Activated B cell treated with CpG ODN at 0.5 μM for 24 hours (primary cell): ENCODE data around the gene KDM6A. TPM values are rescaled to one million over a fixed set of nuclear protein-coding genes. Genes with fewer than 3 reads are reported as not detected.

Experiments used
- ATAC-seq: fragments of 200-7000 bp; cut with Tn5 transposase; one replicate; pipeline ENCODE4 v1.10.0; 2021; ENCODE audit warnings: low read depth, mild to moderate bottlenecking, moderate library complexity
- CTCF ChIA-PET: fragments of 350-600 bp; sonication (Branson Sonifier 250); formaldehyde crosslinking; loops from one replicate; lab custom pipeline; 2021; ENCODE audit warnings: antibody characterized with exemption; lab: Charles Lee
- POLR2A ChIA-PET: fragments of 350-600 bp; sonication (Branson Sonifier 250); formaldehyde crosslinking; loops from one replicate; lab custom pipeline; 2021; ENCODE audit warnings: antibody characterized with exemption; lab: Charles Lee
- DNase-seq: peaks from one replicate; pipeline ENCODE4 v3.0.0; 2022
- H3K27ac Mint-ChIP-seq: one replicate; pipeline ENCODE4 v1.8.0; 2020; ENCODE audit warnings: mixed read lengths
- H3K27me3 Mint-ChIP-seq: one replicate; pipeline ENCODE4 v1.8.0; 2021; ENCODE audit warnings: mixed read lengths
- H3K36me3 Mint-ChIP-seq: one replicate; pipeline ENCODE4 v1.8.0; 2021; ENCODE audit warnings: low read depth, mixed read lengths
- H3K4me1 Mint-ChIP-seq: one replicate; pipeline ENCODE4 v1.8.0; 2021; ENCODE audit warnings: mixed read lengths
- H3K4me3 Mint-ChIP-seq: one replicate; pipeline ENCODE4 v1.8.0; 2020; ENCODE audit warnings: mild to moderate bottlenecking, mixed read lengths
- H3K9me3 Mint-ChIP-seq: one replicate; pipeline ENCODE4 v1.8.0; 2020; ENCODE audit warnings: mixed read lengths
- intact Hi-C: fragments of 100-400 bp; cut with micrococcal nuclease; formaldehyde crosslinking; loops from one replicate; pipeline ENCODE4 v1.15.1; 2024
- total RNA-seq: library from RNA; stranded (reverse); gene quantifications from 2 replicates; pipeline ENCODE4 v1.2.3, GENCODE V29; 2022
- TF ChIP-seq, protein P1 (sequence below): fragments of 200-600 bp; IDR thresholded peaks from one replicate; pipeline ENCODE4 v1.8.0; 2022; ENCODE audit warnings: antibody characterized with exemption, mild to moderate bottlenecking

KDM6A gene
- total RNA-seq, 1 donor from 2014 or later: 36.0 TPM

DNA sequence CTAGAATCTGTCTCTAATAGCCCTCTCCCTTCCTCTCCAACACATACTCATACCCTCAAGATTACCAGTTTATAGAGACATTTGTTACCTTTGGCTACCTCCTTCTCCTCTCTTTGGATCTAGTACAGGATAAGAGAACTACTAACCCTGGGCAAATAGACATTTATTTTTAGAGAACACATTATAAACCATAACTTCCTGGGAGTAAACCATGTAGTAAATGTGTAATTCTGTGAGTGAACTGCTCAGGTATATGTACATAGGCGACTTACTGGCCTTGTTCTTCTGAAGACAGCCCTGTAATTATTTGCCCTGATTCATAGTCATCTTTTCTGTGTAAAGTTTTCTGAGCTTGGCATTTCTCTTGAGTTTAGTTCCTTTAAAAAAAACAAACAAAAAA is 94.2 kb downstream of the KDM6A start:
- Mint-ChIP-seq H3K9me3 (peaks cover under 1% of the 10 kb centered on the region), H3K4me1 (peaks cover 26% of the 10 kb centered on the region), H3K4me3 (no peak overlapping the region), H3K27me3 (no peaks in the 10 kb centered on the region), H3K27ac (no peak overlapping the region), H3K36me3 (peaks cover 30% of the 10 kb centered on the region)
- intact Hi-C loops: no loop called here
- POLR2A ChIA-PET: no interaction called here
- TF ChIP-seq, protein P1, sequence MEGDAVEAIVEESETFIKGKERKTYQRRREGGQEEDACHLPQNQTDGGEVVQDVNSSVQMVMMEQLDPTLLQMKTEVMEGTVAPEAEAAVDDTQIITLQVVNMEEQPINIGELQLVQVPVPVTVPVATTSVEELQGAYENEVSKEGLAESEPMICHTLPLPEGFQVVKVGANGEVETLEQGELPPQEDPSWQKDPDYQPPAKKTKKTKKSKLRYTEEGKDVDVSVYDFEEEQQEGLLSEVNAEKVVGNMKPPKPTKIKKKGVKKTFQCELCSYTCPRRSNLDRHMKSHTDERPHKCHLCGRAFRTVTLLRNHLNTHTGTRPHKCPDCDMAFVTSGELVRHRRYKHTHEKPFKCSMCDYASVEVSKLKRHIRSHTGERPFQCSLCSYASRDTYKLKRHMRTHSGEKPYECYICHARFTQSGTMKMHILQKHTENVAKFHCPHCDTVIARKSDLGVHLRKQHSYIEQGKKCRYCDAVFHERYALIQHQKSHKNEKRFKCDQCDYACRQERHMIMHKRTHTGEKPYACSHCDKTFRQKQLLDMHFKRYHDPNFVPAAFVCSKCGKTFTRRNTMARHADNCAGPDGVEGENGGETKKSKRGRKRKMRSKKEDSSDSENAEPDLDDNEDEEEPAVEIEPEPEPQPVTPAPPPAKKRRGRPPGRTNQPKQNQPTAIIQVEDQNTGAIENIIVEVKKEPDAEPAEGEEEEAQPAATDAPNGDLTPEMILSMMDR: no peak
- CTCF ChIA-PET: no interaction called here
- DNase-seq: no peak
- no peak for ATAC-seq

DNA sequence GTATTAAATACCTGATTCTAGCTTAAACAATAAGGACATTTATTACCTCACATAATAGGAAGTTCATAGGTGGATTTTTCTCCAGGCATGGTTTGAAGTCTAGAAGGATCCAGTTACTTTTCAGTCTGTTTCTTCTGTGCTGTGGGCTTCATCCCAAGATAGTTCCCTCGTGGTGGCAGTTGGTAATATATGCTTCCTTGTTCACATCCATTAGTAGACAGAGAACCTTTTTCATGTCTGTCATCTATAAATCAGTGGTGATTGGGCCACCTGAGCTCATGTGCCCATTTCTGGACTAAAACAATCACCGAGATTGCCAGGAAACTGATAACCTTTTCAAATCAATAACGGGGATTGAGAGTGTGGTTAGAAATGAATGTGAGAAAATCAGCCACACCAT is 97.7 kb downstream of the KDM6A start:
- Mint-ChIP-seq H3K27ac (no peak overlapping the region), H3K4me1 (peaks cover 21% of the 10 kb centered on the region), H3K36me3 (peaks cover 32% of the 10 kb centered on the region), H3K9me3 (peaks cover 11% of the 10 kb centered on the region), H3K27me3 (no peaks in the 10 kb centered on the region), H3K4me3 (no peak overlapping the region)
- ChIA-PET POLR2A (no interaction called here), CTCF (no interaction called here)
- intact Hi-C loops: no loop called here
- ATAC-seq: no peak
- DNase-seq: no peak
- TF ChIP-seq, protein P1: no peak

DNA sequence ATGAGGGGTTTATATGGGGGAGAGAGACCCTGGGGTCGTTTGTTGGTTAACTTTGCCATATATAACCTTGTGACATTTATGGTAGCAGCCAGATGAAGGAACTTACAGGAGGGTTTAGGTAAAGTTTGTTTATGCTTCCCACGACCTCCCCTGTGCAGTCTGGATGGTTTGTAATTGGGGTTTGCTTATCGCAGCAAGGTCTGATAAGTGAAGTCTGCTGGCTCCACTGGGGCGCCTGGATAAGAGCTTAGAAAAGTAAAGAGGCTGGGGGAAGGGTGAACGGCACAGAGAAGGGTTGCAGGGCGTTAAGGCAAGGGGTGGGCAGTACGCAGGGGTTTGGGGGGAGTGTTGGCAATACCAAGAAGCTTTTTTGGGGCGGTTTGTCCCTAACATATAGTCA is 98.7 kb downstream of the KDM6A start:
- H3K27me3 Mint-ChIP-seq: no peaks in the 10 kb centered on the region
- peaks cover 33% of the 10 kb centered on the region for H3K36me3 Mint-ChIP-seq
- TF ChIP-seq, protein P1: no peak
- peaks cover 18% of the 10 kb centered on the region for H3K4me1 Mint-ChIP-seq
- intact Hi-C loops: no loop called here
- ATAC-seq (no peak), DNase-seq (no peak)
- H3K4me3 Mint-ChIP-seq: no peak overlapping the region
- peaks cover 14% of the 10 kb centered on the region for H3K9me3 Mint-ChIP-seq
- H3K27ac Mint-ChIP-seq: peak overlapping the region; percentile 53
- CTCF ChIA-PET: no interaction called here
- POLR2A ChIA-PET: no interaction called here

DNA sequence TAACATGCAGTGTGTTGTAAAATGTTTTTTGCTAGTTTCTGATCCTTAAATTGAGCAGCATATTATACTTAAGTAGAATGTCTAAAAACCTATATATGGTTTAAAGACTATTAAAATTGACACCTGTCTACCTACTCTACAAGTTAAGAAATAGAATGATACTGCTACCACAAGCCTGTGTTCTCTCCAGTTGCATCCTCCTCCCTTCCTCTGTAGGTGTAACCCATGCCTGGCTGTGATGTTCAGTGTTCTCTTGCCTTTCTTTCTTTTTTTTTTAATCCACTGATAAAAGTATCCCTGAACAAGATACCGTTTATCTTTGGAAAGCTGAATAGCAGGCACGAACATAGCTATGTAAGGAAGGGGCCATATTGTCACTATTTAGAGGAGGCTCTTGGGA is 99.1 kb downstream of the KDM6A start:
- intact Hi-C loops: no loop called here
- H3K27me3 Mint-ChIP-seq: no peaks in the 10 kb centered on the region
- H3K4me3 Mint-ChIP-seq: no peak overlapping the region
- no peak for DNase-seq
- no peak overlapping the region for H3K27ac Mint-ChIP-seq
- CTCF ChIA-PET: no interaction called here
- H3K36me3 Mint-ChIP-seq: peaks cover 33% of the 10 kb centered on the region
- no peak for ATAC-seq
- POLR2A ChIA-PET: no interaction called here
- peaks cover 16% of the 10 kb centered on the region for H3K4me1 Mint-ChIP-seq
- TF ChIP-seq, protein P1: no peak
- peaks cover 14% of the 10 kb centered on the region for H3K9me3 Mint-ChIP-seq

DNA sequence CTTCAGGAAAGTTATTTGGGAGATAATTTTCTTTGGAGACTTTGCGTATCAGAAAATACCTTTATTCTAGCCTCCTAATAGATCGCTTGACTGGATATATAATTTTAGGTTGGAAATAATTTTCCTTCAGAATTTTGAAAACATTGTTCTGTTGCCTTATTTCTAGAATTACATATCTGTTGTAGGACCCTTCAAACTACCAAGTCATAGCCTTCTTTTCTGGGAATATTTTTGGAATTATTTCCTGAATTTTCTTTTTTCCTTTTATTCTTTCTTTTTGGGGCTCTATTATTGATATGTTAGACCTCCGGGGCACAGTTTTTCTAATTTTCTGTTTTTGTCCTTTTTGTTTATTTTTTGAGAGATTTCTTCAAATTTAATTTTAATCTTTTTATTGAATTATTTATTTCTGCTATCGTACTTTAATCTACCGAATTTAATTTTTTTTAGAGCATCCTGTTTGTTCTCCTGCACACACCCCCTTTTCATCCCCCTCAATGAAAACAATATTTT is 100.5 kb downstream of the KDM6A start:
- no peak overlapping the region for H3K4me3 Mint-ChIP-seq
- H3K4me1 Mint-ChIP-seq: peaks cover 8% of the 10 kb centered on the region
- TF ChIP-seq, protein P1: no peak
- peaks cover 14% of the 10 kb centered on the region for H3K9me3 Mint-ChIP-seq
- no peaks in the 10 kb centered on the region for H3K27me3 Mint-ChIP-seq
- peaks cover 36% of the 10 kb centered on the region for H3K36me3 Mint-ChIP-seq
- intact Hi-C loops: no loop called here
- ChIA-PET CTCF (no interaction called here), POLR2A (no interaction called here)
- ATAC-seq (no peak), DNase-seq (no peak)
- H3K27ac Mint-ChIP-seq: no peak overlapping the region
